GM12878 (cell line): Measurements from ENCODE around the gene PDE6D. TPM values are rescaled to one million over a fixed set of nuclear protein-coding genes. Genes with fewer than 3 reads are reported as not detected.

Source experiments
- BMI1 ChIP-seq: fragments of 450-650 bp; IDR thresholded peaks from 2 replicates; pipeline ENCODE4 v1.6.1; 2016; ENCODE audit warnings: mild to moderate bottlenecking, moderate library complexity, borderline replicate concordance
- SP1 ChIP-seq: IDR thresholded peaks from one replicate; pipeline ENCODE4 v1.6.1; 2011; ENCODE audit warnings: low read depth, low read length
- TBL1XR1 ChIP-seq: IDR thresholded peaks from 2 replicates; pipeline ENCODE4 v1.6.1; 2012; ENCODE audit warnings: low read depth, low read length, improper control_type of control experiment
- ZNF622 ChIP-seq: fragments of 450-650 bp; IDR thresholded peaks from 2 replicates; pipeline ENCODE4 v1.6.1; 2017; ENCODE audit warnings: mild to moderate bottlenecking, inconsistent platforms
- polyA plus RNA-seq, 11 experiments: library from polyadenylated mRNA; depleted of rRNA in 4 of 11; unstranded in 6 of 11; stranded (reverse) in 5 of 11; fragments of >200 nt; fragmentation: Nextera tagmentation in 4 of 11; fragmentation: Illumina TruSeq in 1 of 11; extraction: Ambion mirVana in 4 of 11; extraction: Trizol in 1 of 11; gene quantifications; 1 replicate in 1 of 11; 2 replicates in 10 of 11; pipeline versions ENCODE4 v1.2.1 to v1.2.3, GENCODE V29; 2011 to 2016; ENCODE audit warnings: inconsistent platforms in 2 of 11, missing spikeins in 2 of 11, low read depth in 1 of 11
- total RNA-seq, 4 experiments: library from RNA; depleted of rRNA in 3 of 4; stranded (reverse); fragments of >200 nt in 3 of 4; fragmentation: Illumina TruSeq in 1 of 4; extraction: Trizol in 1 of 4; gene quantifications; 2 replicates each; pipeline versions ENCODE4 v1.2.1 to v1.2.3, GENCODE V29; 2013 to 2021
- TF ChIP-seq, protein P1 (sequence below): fragments of 450-650 bp; IDR thresholded peaks from 2 replicates; pipeline ENCODE4 v1.6.1; 2017; ENCODE audit warnings: low read depth, mild to moderate bottlenecking, moderate library complexity
- TF ChIP-seq, protein P2 (sequence below): fragments of 450-650 bp; IDR thresholded peaks from 2 replicates; pipeline ENCODE4 v1.6.1; 2014; ENCODE audit warnings: mild to moderate bottlenecking
- TF ChIP-seq, protein P3 (sequence below): fragments of 450-650 bp; IDR thresholded peaks from 2 replicates; pipeline ENCODE4 v1.6.1; 2016; ENCODE audit warnings: mild to moderate bottlenecking, moderate library complexity, borderline replicate concordance

Gene PDE6D
- total and polyA plus RNA-seq, 10 of the 15 experiments (the other 5 are each of a cell fraction or from before 2014, with no cell fraction given), result 8.2 to 69.4 (median 56.2) TPM

DNA sequence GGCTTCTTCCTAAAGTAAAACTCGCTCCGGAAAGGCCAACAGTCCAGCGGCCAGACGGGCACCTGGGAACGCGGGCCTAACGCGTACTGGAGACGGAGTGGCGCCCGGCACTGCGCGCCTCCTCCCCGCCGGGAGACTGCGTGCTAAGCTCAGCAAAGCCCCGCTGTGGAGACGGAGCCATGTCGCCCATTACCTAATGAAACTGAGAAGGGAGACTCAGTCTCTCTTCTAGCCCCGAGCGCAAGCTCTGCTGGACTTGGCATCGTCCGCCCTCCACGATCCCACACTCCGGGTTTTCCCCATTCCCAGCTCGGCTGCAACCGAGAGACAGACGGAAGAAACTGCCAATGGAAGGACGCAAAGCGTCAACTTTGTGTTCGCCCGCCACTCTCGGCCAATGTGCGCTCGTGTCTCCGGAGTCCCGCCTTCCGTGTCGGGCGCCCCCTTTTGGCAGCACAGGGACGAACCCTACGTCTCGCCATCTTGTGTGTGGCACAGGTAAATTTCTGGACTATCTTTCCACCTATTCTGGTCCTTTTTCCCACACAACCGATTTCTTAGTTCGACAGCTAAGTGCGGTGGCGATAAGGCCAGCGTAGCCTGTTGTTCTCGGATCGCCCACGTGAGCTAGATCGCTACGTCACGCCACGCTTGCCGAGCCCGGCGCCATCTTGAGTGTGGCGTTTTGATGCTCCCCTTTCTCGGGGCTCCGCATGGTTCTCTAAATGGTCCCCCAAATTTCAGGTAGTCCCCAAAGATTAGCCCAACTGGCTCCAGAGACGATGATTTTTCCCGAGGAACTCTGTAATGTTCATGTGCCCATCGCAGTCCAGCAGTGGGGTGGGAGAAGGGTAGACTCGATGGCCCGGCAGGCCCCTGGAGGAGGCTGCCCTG is 74.1 kb downstream of the PDE6D start (continued):
- TF ChIP-seq, protein P1, sequence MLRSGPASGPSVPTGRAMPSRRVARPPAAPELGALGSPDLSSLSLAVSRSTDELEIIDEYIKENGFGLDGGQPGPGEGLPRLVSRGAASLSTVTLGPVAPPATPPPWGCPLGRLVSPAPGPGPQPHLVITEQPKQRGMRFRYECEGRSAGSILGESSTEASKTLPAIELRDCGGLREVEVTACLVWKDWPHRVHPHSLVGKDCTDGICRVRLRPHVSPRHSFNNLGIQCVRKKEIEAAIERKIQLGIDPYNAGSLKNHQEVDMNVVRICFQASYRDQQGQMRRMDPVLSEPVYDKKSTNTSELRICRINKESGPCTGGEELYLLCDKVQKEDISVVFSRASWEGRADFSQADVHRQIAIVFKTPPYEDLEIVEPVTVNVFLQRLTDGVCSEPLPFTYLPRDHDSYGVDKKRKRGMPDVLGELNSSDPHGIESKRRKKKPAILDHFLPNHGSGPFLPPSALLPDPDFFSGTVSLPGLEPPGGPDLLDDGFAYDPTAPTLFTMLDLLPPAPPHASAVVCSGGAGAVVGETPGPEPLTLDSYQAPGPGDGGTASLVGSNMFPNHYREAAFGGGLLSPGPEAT, result peak; percentile 85
- TF ChIP-seq TBL1XR1 (peak; percentile 20; the same call in 1 of the 2 replicates), ZNF622 (no peak), BMI1 (no peak), SP1 (peak; percentile 99)
- TF ChIP-seq, protein P2, sequence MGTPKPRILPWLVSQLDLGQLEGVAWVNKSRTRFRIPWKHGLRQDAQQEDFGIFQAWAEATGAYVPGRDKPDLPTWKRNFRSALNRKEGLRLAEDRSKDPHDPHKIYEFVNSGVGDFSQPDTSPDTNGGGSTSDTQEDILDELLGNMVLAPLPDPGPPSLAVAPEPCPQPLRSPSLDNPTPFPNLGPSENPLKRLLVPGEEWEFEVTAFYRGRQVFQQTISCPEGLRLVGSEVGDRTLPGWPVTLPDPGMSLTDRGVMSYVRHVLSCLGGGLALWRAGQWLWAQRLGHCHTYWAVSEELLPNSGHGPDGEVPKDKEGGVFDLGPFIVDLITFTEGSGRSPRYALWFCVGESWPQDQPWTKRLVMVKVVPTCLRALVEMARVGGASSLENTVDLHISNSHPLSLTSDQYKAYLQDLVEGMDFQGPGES, result peak; percentile 86
- TF ChIP-seq, protein P3, sequence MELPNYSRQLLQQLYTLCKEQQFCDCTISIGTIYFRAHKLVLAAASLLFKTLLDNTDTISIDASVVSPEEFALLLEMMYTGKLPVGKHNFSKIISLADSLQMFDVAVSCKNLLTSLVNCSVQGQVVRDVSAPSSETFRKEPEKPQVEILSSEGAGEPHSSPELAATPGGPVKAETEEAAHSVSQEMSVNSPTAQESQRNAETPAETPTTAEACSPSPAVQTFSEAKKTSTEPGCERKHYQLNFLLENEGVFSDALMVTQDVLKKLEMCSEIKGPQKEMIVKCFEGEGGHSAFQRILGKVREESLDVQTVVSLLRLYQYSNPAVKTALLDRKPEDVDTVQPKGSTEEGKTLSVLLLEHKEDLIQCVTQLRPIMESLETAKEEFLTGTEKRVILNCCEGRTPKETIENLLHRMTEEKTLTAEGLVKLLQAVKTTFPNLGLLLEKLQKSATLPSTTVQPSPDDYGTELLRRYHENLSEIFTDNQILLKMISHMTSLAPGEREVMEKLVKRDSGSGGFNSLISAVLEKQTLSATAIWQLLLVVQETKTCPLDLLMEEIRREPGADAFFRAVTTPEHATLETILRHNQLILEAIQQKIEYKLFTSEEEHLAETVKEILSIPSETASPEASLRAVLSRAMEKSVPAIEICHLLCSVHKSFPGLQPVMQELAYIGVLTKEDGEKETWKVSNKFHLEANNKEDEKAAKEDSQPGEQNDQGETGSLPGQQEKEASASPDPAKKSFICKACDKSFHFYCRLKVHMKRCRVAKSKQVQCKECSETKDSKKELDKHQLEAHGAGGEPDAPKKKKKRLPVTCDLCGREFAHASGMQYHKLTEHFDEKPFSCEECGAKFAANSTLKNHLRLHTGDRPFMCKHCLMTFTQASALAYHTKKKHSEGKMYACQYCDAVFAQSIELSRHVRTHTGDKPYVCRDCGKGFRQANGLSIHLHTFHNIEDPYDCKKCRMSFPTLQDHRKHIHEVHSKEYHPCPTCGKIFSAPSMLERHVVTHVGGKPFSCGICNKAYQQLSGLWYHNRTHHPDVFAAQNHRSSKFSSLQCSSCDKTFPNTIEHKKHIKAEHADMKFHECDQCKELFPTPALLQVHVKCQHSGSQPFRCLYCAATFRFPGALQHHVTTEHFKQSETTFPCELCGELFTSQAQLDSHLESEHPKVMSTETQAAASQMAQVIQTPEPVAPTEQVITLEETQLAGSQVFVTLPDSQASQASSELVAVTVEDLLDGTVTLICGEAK, result peak; percentile 66; the same call in 1 of the 2 replicates
